Karpas-422 (cell line): ENCODE data around the gene RFX3. TPM values are rescaled to one million over a fixed set of nuclear protein-coding genes. Genes with fewer than 3 reads are reported as not detected.

ENCODE experiments used
- DNase-seq: peaks from one replicate; pipeline ENCODE4 v3.0.0-alpha.2; 2015
- H2AFZ ChIP-seq: fragments of 200-600 bp; sonication (generic); 2 replicates; pipeline ENCODE4 v1.6.1; 2014; ENCODE audit warnings: antibody characterized with exemption, low read length, mixed read lengths
- H3K27ac ChIP-seq: fragments of 200-600 bp; sonication (generic); 2 replicates; pipeline ENCODE4 v1.5.1; 2014; ENCODE audit warnings: mild to moderate bottlenecking, low read length, moderate library complexity
- H3K27me3 ChIP-seq: fragments of 200-600 bp; sonication (generic); 2 replicates; pipeline ENCODE4 v1.6.1; 2014; ENCODE audit warnings: low read length, mixed read lengths
- H3K36me3 ChIP-seq: fragments of 200-600 bp; sonication (generic); 2 replicates; pipeline ENCODE4 v1.6.1; 2014; ENCODE audit warnings: low read length, mixed read lengths; ENCODE audit not compliant: insufficient read depth
- H3K4me1 ChIP-seq: fragments of 200-600 bp; sonication (generic); 2 replicates; pipeline ENCODE4 v1.6.1; 2014; ENCODE audit warnings: mild to moderate bottlenecking, low read length, mixed read lengths
- H3K4me2 ChIP-seq: fragments of 200-600 bp; sonication (generic); 2 replicates; pipeline ENCODE4 v1.6.1; 2014; ENCODE audit warnings: low read length, low read depth, mild to moderate bottlenecking; ENCODE audit not compliant: poor library complexity, severe bottlenecking
- H3K4me3 ChIP-seq: fragments of 200-600 bp; sonication (generic); 2 replicates; pipeline ENCODE4 v1.5.1; 2014; ENCODE audit warnings: mild to moderate bottlenecking, antibody characterized with exemption, low read length, mixed read lengths
- H3K79me2 ChIP-seq: fragments of 200-600 bp; sonication (generic); 2 replicates; pipeline ENCODE4 v1.6.1; 2014; ENCODE audit warnings: mild to moderate bottlenecking, low read length, mixed read lengths
- H3K9ac ChIP-seq: fragments of 200-600 bp; sonication (generic); 2 replicates; pipeline ENCODE4 v1.6.0; 2014; ENCODE audit warnings: low read length
- H3K9me2 ChIP-seq: fragments of 200-600 bp; sonication (generic), shearing (Covaris generic); replicated peaks from 2 replicates; pipeline ENCODE4 v1.6.0; 2014; ENCODE audit warnings: mild to moderate bottlenecking, low read length, moderate library complexity; ENCODE audit not compliant: insufficient read depth
- H3K9me3 ChIP-seq: fragments of 300-700, 200-600 bp; sonication (generic); 2 replicates; pipeline ENCODE4 v1.6.1; 2014; ENCODE audit warnings: low read length, mixed read lengths
- H4K20me1 ChIP-seq: fragments of 200-600 bp; sonication (generic); 2 replicates; pipeline ENCODE4 v1.6.1; 2014; ENCODE audit warnings: mild to moderate bottlenecking, antibody characterized with exemption, low read length, low read depth; ENCODE audit not compliant: insufficient read depth
- total RNA-seq: library from RNA; depleted of rRNA; stranded (reverse); fragments of >200 nt; shearing (Covaris generic); gene quantifications from 2 replicates; pipeline ENCODE4 v1.2.3, GENCODE V29; 2014; ENCODE audit warnings: low replicate concordance

The RFX3 gene
- total RNA-seq, 1 experiment from 2014 or later = 24.3 TPM

GRCh38 chr9:3367185-3367584 lies 158.6 kb downstream of the RFX3 start:
- H4K20me1 ChIP-seq = no peaks in the 10 kb centered on the region
- no peak overlapping the region for H3K4me2 ChIP-seq
- H2AFZ ChIP-seq = no peak overlapping the region
- H3K9me2 ChIP-seq = no peaks in the 10 kb centered on the region
- no peak overlapping the region for H3K9ac ChIP-seq
- H3K4me3 ChIP-seq = no peak overlapping the region
- no peaks in the 10 kb centered on the region for H3K36me3 ChIP-seq
- H3K9me3 ChIP-seq = no peaks in the 10 kb centered on the region
- no peak overlapping the region for H3K27ac ChIP-seq
- DNase-seq = no peak
- no peaks in the 10 kb centered on the region for H3K27me3 ChIP-seq
- H3K4me1 ChIP-seq = peaks cover 24% of the 10 kb centered on the region
- H3K79me2 ChIP-seq = peaks cover 19% of the 10 kb centered on the region

DNA sequence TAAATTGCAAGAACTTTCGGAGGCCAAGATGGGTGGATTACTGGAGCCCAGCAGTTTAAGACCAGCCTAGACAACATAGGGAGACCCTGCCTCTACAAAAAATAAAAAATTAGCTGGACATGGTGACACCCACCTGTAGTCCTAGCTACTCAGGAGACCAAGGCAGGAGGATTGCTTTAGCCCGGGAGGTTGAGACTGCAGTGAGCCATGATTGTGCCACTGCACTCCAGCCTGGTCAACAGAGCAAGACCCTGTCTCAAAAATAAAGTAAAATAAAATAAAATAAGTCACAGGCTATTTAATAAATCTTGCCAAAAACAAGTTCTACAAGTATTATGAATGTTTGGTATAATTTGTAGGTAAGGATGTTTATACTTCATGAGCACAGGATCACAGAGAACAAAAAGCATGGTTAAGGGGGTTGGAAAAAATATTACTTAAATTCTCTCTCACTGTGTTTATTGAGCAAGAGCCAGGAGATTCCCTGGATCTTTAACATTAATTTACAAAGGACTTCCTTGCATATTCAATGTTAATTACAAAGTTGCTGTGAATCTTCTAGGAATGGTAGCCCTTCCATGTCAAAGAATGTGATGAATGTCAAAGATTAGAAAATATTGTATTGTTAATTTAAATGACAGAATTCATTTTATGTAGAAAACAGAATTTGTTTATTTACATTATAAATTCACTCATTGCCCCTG lies 164.0 kb downstream of the RFX3 start:
- peaks cover 11% of the 10 kb centered on the region for H3K79me2 ChIP-seq
- H2AFZ ChIP-seq = no peak overlapping the region
- no peaks in the 10 kb centered on the region for H3K9me3 ChIP-seq
- H3K27me3 ChIP-seq = no peaks in the 10 kb centered on the region
- peaks cover 10% of the 10 kb centered on the region for H3K4me1 ChIP-seq
- no peak overlapping the region for H3K4me3 ChIP-seq
- no peak overlapping the region for H3K9ac ChIP-seq
- no peak overlapping the region for H3K4me2 ChIP-seq
- DNase-seq = no peak
- H3K36me3 ChIP-seq = peaks cover 6% of the 10 kb centered on the region
- no peak overlapping the region for H3K27ac ChIP-seq
- no peaks in the 10 kb centered on the region for H3K9me2 ChIP-seq
- no peaks in the 10 kb centered on the region for H4K20me1 ChIP-seq

GRCh38 chr9:3361116-3361515 lies 164.7 kb downstream of the RFX3 start:
- H3K9ac ChIP-seq = no peak overlapping the region
- H3K27ac ChIP-seq = no peak overlapping the region
- no peak overlapping the region for H3K4me3 ChIP-seq
- H3K4me2 ChIP-seq = no peak overlapping the region
- H3K4me1 ChIP-seq = peaks cover 10% of the 10 kb centered on the region
- H3K27me3 ChIP-seq = no peaks in the 10 kb centered on the region
- DNase-seq = no peak
- H2AFZ ChIP-seq = no peak overlapping the region
- H4K20me1 ChIP-seq = no peaks in the 10 kb centered on the region
- no peaks in the 10 kb centered on the region for H3K9me2 ChIP-seq
- peaks cover 6% of the 10 kb centered on the region for H3K36me3 ChIP-seq
- H3K9me3 ChIP-seq = no peaks in the 10 kb centered on the region
- peaks cover 8% of the 10 kb centered on the region for H3K79me2 ChIP-seq

DNA sequence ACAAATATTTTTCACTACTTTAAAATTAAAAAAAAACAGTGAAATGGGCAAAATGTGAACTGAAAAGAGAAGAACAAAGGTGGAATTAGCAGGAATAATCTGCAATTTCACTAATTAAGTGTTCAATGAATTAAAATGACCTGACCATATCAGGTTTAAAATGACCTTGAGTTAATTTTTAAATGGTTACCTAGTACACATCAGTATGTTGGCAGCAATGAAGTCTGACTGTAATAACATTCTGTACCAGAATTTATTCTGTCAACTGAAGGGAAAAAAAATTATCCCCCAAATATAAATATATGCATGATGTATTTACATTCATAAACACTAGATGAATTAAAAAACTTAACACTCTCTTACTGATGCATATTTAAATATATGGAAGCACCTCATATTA lies 165.6 kb downstream of the RFX3 start:
- Histone ChIP-seq H3K9ac (no peak overlapping the region), H4K20me1 (no peaks in the 10 kb centered on the region), H3K36me3 (peaks cover 6% of the 10 kb centered on the region), H3K4me1 (peaks cover 5% of the 10 kb centered on the region), H3K4me2 (no peak overlapping the region), H3K9me2 (no peaks in the 10 kb centered on the region), H2AFZ (no peak overlapping the region), H3K4me3 (no peak overlapping the region), H3K79me2 (peaks cover 6% of the 10 kb centered on the region), H3K27me3 (no peaks in the 10 kb centered on the region), H3K9me3 (no peaks in the 10 kb centered on the region), H3K27ac (no peak overlapping the region)
- DNase-seq = no peak

- H3K79me2 ChIP-seq = peaks cover 6% of the 10 kb centered on the region
- H3K27me3 ChIP-seq = no peaks in the 10 kb centered on the region
- H3K4me1 ChIP-seq = 0 out of 2 replicates have a peak, but pooled peaks cover 4% of the 10 kb centered on the region
- H2AFZ ChIP-seq = no peak overlapping the region
- no peak overlapping the region for H3K9ac ChIP-seq
- H4K20me1 ChIP-seq = no peaks in the 10 kb centered on the region
- H3K9me3 ChIP-seq = no peaks in the 10 kb centered on the region
- peaks cover 6% of the 10 kb centered on the region for H3K36me3 ChIP-seq
- no peaks in the 10 kb centered on the region for H3K9me2 ChIP-seq
- H3K27ac ChIP-seq = no peak overlapping the region
- H3K4me3 ChIP-seq = no peak overlapping the region
- no peak for DNase-seq
- no peak overlapping the region for H3K4me2 ChIP-seq
Observed at GRCh38 chr9:3359778-3360177, 166.0 kb downstream of the RFX3 start.

- Histone ChIP-seq H3K27ac (no peak overlapping the region), H3K79me2 (peaks cover 9% of the 10 kb centered on the region), H2AFZ (no peak overlapping the region), H3K4me3 (no peak overlapping the region), H3K9ac (no peak overlapping the region), H3K36me3 (peaks cover 6% of the 10 kb centered on the region), H3K27me3 (no peaks in the 10 kb centered on the region), H3K9me3 (0 out of 2 replicates have a peak, but pooled peaks cover under 1% of the 10 kb centered on the region), H4K20me1 (no peaks in the 10 kb centered on the region), H3K4me1 (0 out of 2 replicates have a peak, but pooled peaks cover 4% of the 10 kb centered on the region), H3K4me2 (no peak overlapping the region), H3K9me2 (no peaks in the 10 kb centered on the region)
- DNase-seq = no peak
Observed at GRCh38 chr9:3359048-3359692, 166.6 kb downstream of the RFX3 start.

DNA sequence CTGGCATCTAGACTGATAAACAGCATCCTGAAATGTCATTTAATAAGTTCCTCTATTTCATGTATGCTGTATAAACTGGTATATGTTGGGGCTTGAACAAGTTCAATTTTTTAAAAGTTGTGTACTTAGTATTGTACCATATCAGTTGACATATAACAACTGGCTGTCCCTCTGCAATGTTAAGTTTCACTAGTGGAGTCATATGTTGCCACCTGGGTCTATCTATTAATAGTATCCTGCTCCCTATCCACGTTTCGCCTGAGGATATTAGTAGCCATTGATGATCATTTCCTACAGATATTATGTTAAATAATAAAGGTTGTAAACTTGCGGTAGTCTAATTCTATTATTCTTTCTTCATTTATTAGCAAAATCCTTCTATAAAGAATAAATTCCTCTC lies 177.6 kb downstream of the RFX3 start:
- Histone ChIP-seq H3K4me1 (no peaks in the 10 kb centered on the region), H3K79me2 (peaks cover 19% of the 10 kb centered on the region), H4K20me1 (no peaks in the 10 kb centered on the region), H3K4me3 (no peak overlapping the region), H3K9ac (no peak overlapping the region), H3K27me3 (no peaks in the 10 kb centered on the region), H3K27ac (no peak overlapping the region), H3K9me2 (no peaks in the 10 kb centered on the region), H2AFZ (no peak overlapping the region), H3K36me3 (peaks cover 3% of the 10 kb centered on the region; the same call in 1 of the 2 replicates), H3K4me2 (no peak overlapping the region), H3K9me3 (no peaks in the 10 kb centered on the region)
- no peak for DNase-seq

GRCh38 chr9:3346549-3346948 lies 179.3 kb downstream of the RFX3 start:
- H3K4me2 ChIP-seq = no peak overlapping the region
- no peak overlapping the region for H3K9ac ChIP-seq
- peaks cover 17% of the 10 kb centered on the region for H3K79me2 ChIP-seq
- no peak overlapping the region for H3K4me3 ChIP-seq
- H4K20me1 ChIP-seq = no peaks in the 10 kb centered on the region
- H3K27ac ChIP-seq = no peak overlapping the region
- no peaks in the 10 kb centered on the region for H3K9me2 ChIP-seq
- H3K36me3 ChIP-seq = no peaks in the 10 kb centered on the region
- no peak overlapping the region for H2AFZ ChIP-seq
- H3K4me1 ChIP-seq = no peaks in the 10 kb centered on the region
- DNase-seq = no peak
- H3K9me3 ChIP-seq = no peaks in the 10 kb centered on the region
- no peaks in the 10 kb centered on the region for H3K27me3 ChIP-seq
